RWPE2 (cell line): Measurements from ENCODE around the gene HOXC5.

Experiments used
- ATAC-seq: fragments of 200-7000 bp; cut with Tn5 transposase; 3 replicates; pipeline ENCODE4 v1.9.1; 2021; ENCODE audit warnings: low read depth
- DNase-seq: peaks from one replicate; pipeline ENCODE4 v3.0.0-alpha.2; 2020; ENCODE audit warnings: low spot score
- H3K27ac ChIP-seq: fragments of 450-650 bp; 2 replicates; pipeline ENCODE4 v1.5.1; 2017; ENCODE audit warnings: mild to moderate bottlenecking; ENCODE audit not compliant: poor library complexity, severe bottlenecking
- H3K27me3 ChIP-seq: fragments of 250-450 bp; sonication (Bioruptor Pico); 2 replicates; pipeline ENCODE4 v1.5.1; 2021; ENCODE audit warnings: mild to moderate bottlenecking, moderate library complexity; ENCODE audit not compliant: insufficient read depth, poor library complexity, severe bottlenecking
- H3K36me3 ChIP-seq: fragments of 250-450 bp; sonication (Bioruptor Pico); 2 replicates; pipeline ENCODE4 v1.5.1; 2020; ENCODE audit warnings: low read depth, mild to moderate bottlenecking, moderate library complexity
- H3K4me1 ChIP-seq: fragments of 250-450 bp; sonication (Bioruptor Pico); 2 replicates; pipeline ENCODE4 v1.5.1; 2021; ENCODE audit warnings: mild to moderate bottlenecking, moderate library complexity; ENCODE audit not compliant: insufficient read depth, poor library complexity, severe bottlenecking
- H3K4me3 ChIP-seq: fragments of 250-450 bp; sonication (Bioruptor Pico); 2 replicates; pipeline ENCODE4 v1.5.1; 2021; ENCODE audit warnings: mild to moderate bottlenecking, moderate library complexity; ENCODE audit not compliant: severe bottlenecking
- H3K9me3 ChIP-seq: fragments of 250-450 bp; sonication (Bioruptor Pico); 2 replicates; pipeline ENCODE4 v1.5.1; 2021; ENCODE audit warnings: mild to moderate bottlenecking, moderate library complexity; ENCODE audit not compliant: severe bottlenecking
- TF ChIP-seq, protein P1 (sequence below): fragments of 450-650 bp; IDR thresholded peaks from one replicate; pipeline ENCODE4 v1.5.1; 2017; ENCODE audit warnings: mild to moderate bottlenecking, moderate library complexity; ENCODE audit not compliant: poor library complexity, severe bottlenecking

The HOXC5 gene

DNA sequence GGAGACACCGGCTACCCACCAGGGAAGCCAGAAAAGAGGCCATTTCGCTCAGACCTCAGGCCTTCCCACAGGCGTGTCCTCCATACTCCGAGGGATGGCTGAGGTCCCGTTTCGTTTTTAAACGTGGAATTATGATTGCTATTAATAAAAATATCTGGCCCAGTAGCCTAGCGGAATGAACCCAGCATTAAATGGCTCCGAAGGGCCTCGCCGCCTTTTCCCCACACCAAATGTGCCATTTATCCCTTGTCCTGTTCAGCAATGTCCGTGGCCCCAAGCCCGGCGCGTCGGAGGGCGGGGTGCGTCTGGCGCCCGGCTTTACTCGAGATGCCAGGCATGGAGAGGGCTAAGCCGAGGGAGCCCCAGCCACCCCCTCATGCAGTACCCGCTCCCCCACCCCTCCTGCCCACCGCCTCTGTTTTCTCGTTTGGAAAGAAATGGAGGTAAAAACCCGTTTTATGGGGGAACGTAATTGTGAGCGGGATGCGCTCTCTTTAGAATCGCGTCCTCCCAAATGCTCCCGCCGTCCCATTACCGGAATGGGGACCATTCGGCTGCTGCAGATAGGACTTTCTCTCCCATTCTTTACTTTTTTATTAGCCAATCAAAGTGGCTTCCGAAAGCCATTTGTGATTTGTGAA is 18.4 kb upstream of the HOXC5 start:
- no peak overlapping the region for H3K27ac ChIP-seq

GRCh38 chr12:54015018-54015931 is 17.6 kb upstream of the HOXC5 start:
- ATAC-seq (no peak), DNase-seq (no peak)
- Histone ChIP-seq H3K4me1 (no peaks in the 10 kb centered on the region), H3K27ac (no peak overlapping the region), H3K4me3 (no peak overlapping the region), H3K36me3 (no peaks in the 10 kb centered on the region), H3K9me3 (no peaks in the 10 kb centered on the region), H3K27me3 (peaks cover 77% of the 10 kb centered on the region)
- TF ChIP-seq, protein P1, sequence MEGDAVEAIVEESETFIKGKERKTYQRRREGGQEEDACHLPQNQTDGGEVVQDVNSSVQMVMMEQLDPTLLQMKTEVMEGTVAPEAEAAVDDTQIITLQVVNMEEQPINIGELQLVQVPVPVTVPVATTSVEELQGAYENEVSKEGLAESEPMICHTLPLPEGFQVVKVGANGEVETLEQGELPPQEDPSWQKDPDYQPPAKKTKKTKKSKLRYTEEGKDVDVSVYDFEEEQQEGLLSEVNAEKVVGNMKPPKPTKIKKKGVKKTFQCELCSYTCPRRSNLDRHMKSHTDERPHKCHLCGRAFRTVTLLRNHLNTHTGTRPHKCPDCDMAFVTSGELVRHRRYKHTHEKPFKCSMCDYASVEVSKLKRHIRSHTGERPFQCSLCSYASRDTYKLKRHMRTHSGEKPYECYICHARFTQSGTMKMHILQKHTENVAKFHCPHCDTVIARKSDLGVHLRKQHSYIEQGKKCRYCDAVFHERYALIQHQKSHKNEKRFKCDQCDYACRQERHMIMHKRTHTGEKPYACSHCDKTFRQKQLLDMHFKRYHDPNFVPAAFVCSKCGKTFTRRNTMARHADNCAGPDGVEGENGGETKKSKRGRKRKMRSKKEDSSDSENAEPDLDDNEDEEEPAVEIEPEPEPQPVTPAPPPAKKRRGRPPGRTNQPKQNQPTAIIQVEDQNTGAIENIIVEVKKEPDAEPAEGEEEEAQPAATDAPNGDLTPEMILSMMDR, result no peak

More for the DNA sequence above, 18.4 kb upstream of the HOXC5 start:
- Histone ChIP-seq H3K27me3 (peaks cover 82% of the 10 kb centered on the region), H3K36me3 (no peaks in the 10 kb centered on the region), H3K9me3 (no peaks in the 10 kb centered on the region), H3K4me3 (peak overlapping the region; percentile 11), H3K4me1 (no peaks in the 10 kb centered on the region)
- ATAC-seq (no peak), DNase-seq (no peak)
- TF ChIP-seq, protein P1, result no peak

DNA sequence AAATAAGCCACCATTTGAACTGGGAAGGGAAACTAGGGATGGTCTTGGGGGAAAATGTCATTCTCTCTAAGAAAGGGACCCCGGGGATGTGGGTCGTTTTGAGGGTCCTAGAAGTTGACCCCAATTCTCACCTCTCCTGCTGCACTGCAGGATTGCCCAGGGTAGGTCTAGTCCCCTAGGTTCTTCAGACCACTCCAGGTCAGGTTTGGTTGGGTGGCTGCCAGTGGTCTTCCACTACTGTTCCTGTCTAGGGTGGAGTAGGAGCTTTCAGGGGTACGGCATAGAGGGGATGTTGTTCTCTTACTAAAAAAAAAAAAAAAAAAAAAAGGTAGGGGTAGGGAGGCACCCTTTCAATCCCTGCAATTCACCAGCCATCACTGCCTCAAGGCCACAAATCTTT is 16.8 kb upstream of the HOXC5 start:
- DNase-seq, result no peak
- peak overlapping the region; percentile 44 for H3K4me3 ChIP-seq
- TF ChIP-seq, protein P1, result no peak
- no peaks in the 10 kb centered on the region for H3K4me1 ChIP-seq
- no peak for ATAC-seq
- H3K36me3 ChIP-seq, result no peaks in the 10 kb centered on the region
- H3K27ac ChIP-seq, result peak overlapping the region; percentile 31
- peaks cover 76% of the 10 kb centered on the region for H3K27me3 ChIP-seq
- H3K9me3 ChIP-seq, result no peaks in the 10 kb centered on the region

GRCh38 chr12:54016478-54016964 is 16.3 kb upstream of the HOXC5 start:
- no peak for DNase-seq
- no peaks in the 10 kb centered on the region for H3K4me1 ChIP-seq
- peak; percentile 26 for ATAC-seq
- peak overlapping the region; percentile 44 for H3K4me3 ChIP-seq
- H3K27ac ChIP-seq, result peak overlapping the region; percentile 31
- no peaks in the 10 kb centered on the region for H3K9me3 ChIP-seq
- H3K27me3 ChIP-seq, result peaks cover 74% of the 10 kb centered on the region
- TF ChIP-seq, protein P1, result no peak
- H3K36me3 ChIP-seq, result no peaks in the 10 kb centered on the region
